ENCODE data around the gene PLD1.
A peak's percentile ranks its signal among the peaks of the same experiment; 100 is the strongest.

The PLD1 gene

GRCh38 chr3:171830518-171830875, 20.2 kb upstream of the PLD1 start:
- no peak for DNase-seq
- TF ChIP-seq GATA1 (IDR thresholded peaks at IDR 0.05; ENCODE audit: low read depth, low read length) (no peak), POLR2A (IDR thresholded peaks at IDR 0.05; ENCODE audit: low read length) (no peak)

GRCh38 chr3:171829841-171830517, 19.7 kb upstream of the PLD1 start:
- DNase-seq: peak; percentile 60 to 64
- TF ChIP-seq GATA1 (IDR thresholded peaks at IDR 0.05; ENCODE audit: low read depth, low read length): no peak
- TF ChIP-seq POLR2A (IDR thresholded peaks at IDR 0.05; ENCODE audit: low read length): no peak

GRCh38 chr3:171828902-171829770, 18.9 kb upstream of the PLD1 start:
- DNase-seq: no peak

GRCh38 chr3:171827836-171828458, 17.7 kb upstream of the PLD1 start:
- DNase-seq: no peak

More at GRCh38 chr3:171828902-171829770, 18.9 kb upstream of the PLD1 start:
- TF ChIP-seq POLR2A (IDR thresholded peaks at IDR 0.05; ENCODE audit: low read length) (no peak), GATA1 (IDR thresholded peaks at IDR 0.05; ENCODE audit: low read depth, low read length) (no peak)

GRCh38 chr3:171827385-171827784, 17.1 kb upstream of the PLD1 start:
- TF ChIP-seq GATA1 (IDR thresholded peaks at IDR 0.05; ENCODE audit: low read depth, low read length): no peak
- no peak for TF ChIP-seq POLR2A (IDR thresholded peaks at IDR 0.05; ENCODE audit: low read length)
- DNase-seq: no peak

More at GRCh38 chr3:171827836-171828458, 17.7 kb upstream of the PLD1 start:
- TF ChIP-seq POLR2A (IDR thresholded peaks at IDR 0.05; ENCODE audit: low read length) (no peak), GATA1 (IDR thresholded peaks at IDR 0.05; ENCODE audit: low read depth, low read length) (no peak)

GRCh38 chr3:171825222-171825828, 15.0 kb upstream of the PLD1 start:
- TF ChIP-seq POLR2A (IDR thresholded peaks at IDR 0.05; ENCODE audit: low read length) (no peak), GATA1 (IDR thresholded peaks at IDR 0.05; ENCODE audit: low read depth, low read length) (no peak)
- no peak for DNase-seq

- TF ChIP-seq GATA1 (IDR thresholded peaks at IDR 0.05; ENCODE audit: low read depth, low read length): no peak
- no peak for TF ChIP-seq POLR2A (IDR thresholded peaks at IDR 0.05; ENCODE audit: low read length)
- DNase-seq: no peak
Measured at GRCh38 chr3:171824824-171825221, 14.5 kb upstream of the PLD1 start.

- DNase-seq: peak; percentile 15 to 17
- TF ChIP-seq GATA1 (IDR thresholded peaks at IDR 0.05; ENCODE audit: low read depth, low read length) (no peak), POLR2A (IDR thresholded peaks at IDR 0.05; ENCODE audit: low read length) (no peak)
Measured at GRCh38 chr3:171824116-171824515, 13.8 kb upstream of the PLD1 start.

- TF ChIP-seq POLR2A (IDR thresholded peaks at IDR 0.05; ENCODE audit: low read length) (no peak), GATA1 (IDR thresholded peaks at IDR 0.05; ENCODE audit: low read depth, low read length) (no peak)
- no peak for DNase-seq
Measured at GRCh38 chr3:171822431-171823106, 12.3 kb upstream of the PLD1 start.

- TF ChIP-seq POLR2A (IDR thresholded peaks at IDR 0.05; ENCODE audit: low read length): no peak
- no peak for DNase-seq
Measured at GRCh38 chr3:171821778-171822358, 11.6 kb upstream of the PLD1 start.

GRCh38 chr3:171821044-171821443, 10.8 kb upstream of the PLD1 start:
- DNase-seq: no peak
- TF ChIP-seq GATA1 (IDR thresholded peaks at IDR 0.05; ENCODE audit: low read depth, low read length) (no peak), POLR2A (IDR thresholded peaks at IDR 0.05; ENCODE audit: low read length) (no peak)

GRCh38 chr3:171817074-171817800, 7.0 kb upstream of the PLD1 start:
- peak; percentile 31 to 61 for DNase-seq
- TF ChIP-seq GATA1 (IDR thresholded peaks at IDR 0.05; ENCODE audit: low read depth, low read length): no peak
- TF ChIP-seq POLR2A (IDR thresholded peaks at IDR 0.05; ENCODE audit: low read length): no peak
